ENCODE data around the gene C20orf204.
"Not testable (repeated sequence)": the region's sequence is repeated elsewhere in the genome, so short reads cannot be mapped to it uniquely, and the experiment has no call there.

DNA sequence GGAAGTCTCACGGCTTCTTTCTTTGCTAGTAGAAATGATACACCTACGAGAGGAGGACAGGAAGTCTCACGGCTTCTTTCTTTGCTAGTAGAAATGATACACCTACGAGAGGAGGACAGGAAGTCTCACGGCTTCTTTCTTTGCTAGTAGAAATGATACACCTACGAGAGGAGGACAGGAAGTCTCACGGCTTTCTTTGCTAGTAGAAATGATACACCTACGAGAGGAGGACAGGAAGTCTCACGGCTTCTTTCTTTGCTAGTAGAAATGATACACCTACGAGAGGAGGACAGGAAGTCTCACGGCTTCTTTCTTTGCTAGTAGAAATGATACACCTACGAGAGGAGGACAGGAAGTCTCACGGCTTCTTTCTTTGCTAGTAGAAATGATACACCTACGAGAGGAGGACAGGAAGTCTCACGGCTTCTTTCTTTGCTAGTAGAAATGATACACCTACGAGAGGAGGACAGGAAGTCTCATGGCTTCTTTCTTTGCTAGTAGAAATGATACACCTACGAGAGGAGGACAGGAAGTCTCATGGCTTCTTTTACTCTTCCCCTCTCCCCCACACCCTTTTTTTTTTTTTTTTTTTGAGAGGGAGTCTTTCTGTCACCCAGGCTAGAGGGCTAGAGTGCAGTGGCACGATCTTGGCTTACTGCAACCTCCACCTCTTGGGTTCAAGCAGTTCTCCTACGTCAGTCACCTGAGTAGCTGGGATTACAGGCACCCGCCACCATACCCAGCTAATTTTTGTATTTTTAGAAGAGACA, 23.4 kb upstream of the C20orf204 start:
- TF ChIP-seq, protein P1, sequence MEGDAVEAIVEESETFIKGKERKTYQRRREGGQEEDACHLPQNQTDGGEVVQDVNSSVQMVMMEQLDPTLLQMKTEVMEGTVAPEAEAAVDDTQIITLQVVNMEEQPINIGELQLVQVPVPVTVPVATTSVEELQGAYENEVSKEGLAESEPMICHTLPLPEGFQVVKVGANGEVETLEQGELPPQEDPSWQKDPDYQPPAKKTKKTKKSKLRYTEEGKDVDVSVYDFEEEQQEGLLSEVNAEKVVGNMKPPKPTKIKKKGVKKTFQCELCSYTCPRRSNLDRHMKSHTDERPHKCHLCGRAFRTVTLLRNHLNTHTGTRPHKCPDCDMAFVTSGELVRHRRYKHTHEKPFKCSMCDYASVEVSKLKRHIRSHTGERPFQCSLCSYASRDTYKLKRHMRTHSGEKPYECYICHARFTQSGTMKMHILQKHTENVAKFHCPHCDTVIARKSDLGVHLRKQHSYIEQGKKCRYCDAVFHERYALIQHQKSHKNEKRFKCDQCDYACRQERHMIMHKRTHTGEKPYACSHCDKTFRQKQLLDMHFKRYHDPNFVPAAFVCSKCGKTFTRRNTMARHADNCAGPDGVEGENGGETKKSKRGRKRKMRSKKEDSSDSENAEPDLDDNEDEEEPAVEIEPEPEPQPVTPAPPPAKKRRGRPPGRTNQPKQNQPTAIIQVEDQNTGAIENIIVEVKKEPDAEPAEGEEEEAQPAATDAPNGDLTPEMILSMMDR (IDR thresholded peaks at IDR 0.05; ENCODE audit: extremely low read depth in 1 of 2, insufficient read depth in 1 of 2, low read depth in 1 of 2, low read length in 2 of 2) = not testable (repeated sequence)
- TF ChIP-seq EZH2 (IDR thresholded peaks at IDR 0.05; ENCODE audit: borderline replicate concordance, low read depth, low read length, severe bottlenecking); POLR2AphosphoS5 (IDR thresholded peaks at IDR 0.05; ENCODE audit: insufficient read depth, low read depth, low read length); POLR2A (IDR thresholded peaks at IDR 0.05; ENCODE audit: low read depth, low read length); GATA2 (IDR thresholded peaks at IDR 0.05; ENCODE audit: insufficient read depth, insufficient read length, low read depth, low read length): not testable (repeated sequence)
- TF ChIP-seq, protein P2, sequence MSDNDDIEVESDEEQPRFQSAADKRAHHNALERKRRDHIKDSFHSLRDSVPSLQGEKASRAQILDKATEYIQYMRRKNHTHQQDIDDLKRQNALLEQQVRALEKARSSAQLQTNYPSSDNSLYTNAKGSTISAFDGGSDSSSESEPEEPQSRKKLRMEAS (IDR thresholded peaks at IDR 0.05; ENCODE audit: insufficient read depth, insufficient read length) = not testable (repeated sequence)

Measured in endothelial cell of umbilical vein (primary cell).